CD8-positive, alpha-beta memory T cell (primary cell): ENCODE data around the gene GGT7. TPM values are rescaled to one million over a fixed set of nuclear protein-coding genes. Genes with fewer than 3 reads are reported as not detected.

Experiments used
- CTCF ChIA-PET: fragments of 350-600 bp; sonication (Branson Sonifier 250); formaldehyde crosslinking; loops from one replicate; lab custom pipeline; 2021; ENCODE audit warnings: antibody characterized with exemption; lab: Charles Lee
- POLR2A ChIA-PET: fragments of 350-600 bp; sonication (Branson Sonifier 250); formaldehyde crosslinking; loops from one replicate; lab custom pipeline; 2021; ENCODE audit warnings: antibody characterized with exemption; lab: Charles Lee
- DNase-seq, 5 donors: peaks; one replicate each; pipeline versions ENCODE4 v3.0.0 to v3.0.0-alpha.2; 2020 to 2022; ENCODE audit warnings: mixed read lengths in 1 of 5
- H3K27ac ChIP-seq: one replicate; pipeline ENCODE4 v1.7.0; 2013; ENCODE audit warnings: low read depth, mild to moderate bottlenecking, low read length, moderate library complexity
- H3K27me3 ChIP-seq: 2 replicates; pipeline ENCODE4 v1.7.0; 2013; ENCODE audit warnings: low read length, mild to moderate bottlenecking; ENCODE audit not compliant: insufficient read depth, poor library complexity, severe bottlenecking
- H3K36me3 ChIP-seq: 2 replicates; pipeline ENCODE4 v1.7.0; 2013; ENCODE audit warnings: mild to moderate bottlenecking, low read length, moderate library complexity; ENCODE audit not compliant: insufficient read depth
- H3K4me1 ChIP-seq: 2 replicates; pipeline ENCODE4 v1.7.0; 2013; ENCODE audit warnings: mild to moderate bottlenecking, low read length, moderate library complexity; ENCODE audit not compliant: insufficient read depth
- H3K4me3 ChIP-seq: 2 replicates; pipeline ENCODE4 v1.7.0; 2013; ENCODE audit warnings: mild to moderate bottlenecking, low read length
- H3K9me3 ChIP-seq: 2 replicates; pipeline ENCODE4 v1.7.0; 2013; ENCODE audit warnings: mild to moderate bottlenecking, low read length
- H3K27ac Mint-ChIP-seq, 8 donors: one replicate each; pipeline ENCODE4 v1.8.0; 2020 to 2021; ENCODE audit warnings: mixed read lengths in 8 of 8, mild to moderate bottlenecking in 6 of 8, inconsistent platforms in 3 of 8, moderate library complexity in 3 of 8
- H3K27me3 Mint-ChIP-seq, 2 donors: one replicate each; pipeline ENCODE4 v1.8.0; 2020 to 2021; ENCODE audit warnings: mixed read lengths in 2 of 2, mild to moderate bottlenecking in 1 of 2, moderate library complexity in 1 of 2
- H3K36me3 Mint-ChIP-seq, 3 donors: one replicate each; pipeline ENCODE4 v1.8.0; 2020 to 2021; ENCODE audit warnings: mixed read lengths in 3 of 3, inconsistent platforms in 1 of 3, mild to moderate bottlenecking in 1 of 3
- H3K4me1 Mint-ChIP-seq, 3 donors: one replicate each; pipeline ENCODE4 v1.8.0; 2020 to 2021; ENCODE audit warnings: mixed read lengths in 3 of 3, inconsistent platforms in 1 of 3, mild to moderate bottlenecking in 1 of 3
- H3K4me3 Mint-ChIP-seq, 7 donors: one replicate each; pipeline ENCODE4 v1.8.0; 2020 to 2021; ENCODE audit warnings: mixed read lengths in 7 of 7, mild to moderate bottlenecking in 6 of 7, moderate library complexity in 4 of 7, inconsistent platforms in 2 of 7
- H3K9me3 Mint-ChIP-seq, 5 donors: one replicate each; pipeline ENCODE4 v1.8.0; 2020 to 2022; ENCODE audit warnings: mixed read lengths in 5 of 5, mild to moderate bottlenecking in 3 of 5, moderate library complexity in 2 of 5, inconsistent platforms in 1 of 5
- polyA plus RNA-seq: library from polyadenylated mRNA; unstranded; fragments of 300-500 nt; fragmentation: Illumina TruSeq; gene quantifications from one replicate; pipeline ENCODE4 v1.2.3, GENCODE V29; 2021
- total RNA-seq, 2 experiments: library from RNA; stranded (reverse); gene quantifications; one replicate each; pipeline ENCODE4 v1.2.3, GENCODE V29; 2021

The GGT7 gene
- total and polyA plus RNA-seq, 3 experiments from 2014 or later: 1.7 to 10.0 (median 8.2) TPM

DNA sequence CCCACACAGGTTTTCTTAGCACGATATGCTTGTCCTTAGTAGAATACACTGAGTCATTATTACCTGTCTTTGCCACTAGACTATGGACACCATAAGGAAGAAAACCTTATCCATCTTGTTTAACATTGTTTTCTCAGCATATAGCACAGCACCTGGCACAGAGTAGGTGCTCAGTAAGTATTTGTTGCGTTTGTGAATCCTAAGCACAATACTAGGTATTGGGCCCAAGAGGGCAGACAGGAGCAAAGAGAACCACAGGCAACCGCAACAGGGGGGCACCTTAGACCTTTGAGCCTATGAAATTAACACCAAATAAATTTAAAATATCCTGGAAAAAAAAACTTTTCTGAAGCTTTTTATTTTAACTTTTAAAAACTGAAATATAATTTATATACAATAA lies 43.5 kb downstream of the GGT7 start:
- H3K4me1 Mint-ChIP-seq: peaks cover 13% of the 10 kb centered on the region in 3 donors
- CTCF ChIA-PET: no interaction called here
- POLR2A ChIA-PET: no interaction called here
- H3K9me3 ChIP-seq: no peaks in the 10 kb centered on the region
- peaks cover 6% of the 10 kb centered on the region for H3K4me1 ChIP-seq
- no peak for DNase-seq
- no peaks in the 10 kb centered on the region for H3K9me3 Mint-ChIP-seq
- H3K27ac Mint-ChIP-seq: peak overlapping the region in 1 of 8 donors; percentile 0
- H3K4me3 ChIP-seq: no peak overlapping the region
- H3K4me3 Mint-ChIP-seq: peak overlapping the region in 1 of 7 donors; percentile 51
- peaks cover 6 to 13% of the 10 kb centered on the region in 2 donors for H3K27me3 Mint-ChIP-seq
- H3K36me3 ChIP-seq: no peaks in the 10 kb centered on the region
- no peaks in the 10 kb centered on the region for H3K27me3 ChIP-seq
- no peak overlapping the region for H3K27ac ChIP-seq
- H3K36me3 Mint-ChIP-seq: peaks cover 0 to 7% (median 2%) of the 10 kb centered on the region in 3 donors

DNA sequence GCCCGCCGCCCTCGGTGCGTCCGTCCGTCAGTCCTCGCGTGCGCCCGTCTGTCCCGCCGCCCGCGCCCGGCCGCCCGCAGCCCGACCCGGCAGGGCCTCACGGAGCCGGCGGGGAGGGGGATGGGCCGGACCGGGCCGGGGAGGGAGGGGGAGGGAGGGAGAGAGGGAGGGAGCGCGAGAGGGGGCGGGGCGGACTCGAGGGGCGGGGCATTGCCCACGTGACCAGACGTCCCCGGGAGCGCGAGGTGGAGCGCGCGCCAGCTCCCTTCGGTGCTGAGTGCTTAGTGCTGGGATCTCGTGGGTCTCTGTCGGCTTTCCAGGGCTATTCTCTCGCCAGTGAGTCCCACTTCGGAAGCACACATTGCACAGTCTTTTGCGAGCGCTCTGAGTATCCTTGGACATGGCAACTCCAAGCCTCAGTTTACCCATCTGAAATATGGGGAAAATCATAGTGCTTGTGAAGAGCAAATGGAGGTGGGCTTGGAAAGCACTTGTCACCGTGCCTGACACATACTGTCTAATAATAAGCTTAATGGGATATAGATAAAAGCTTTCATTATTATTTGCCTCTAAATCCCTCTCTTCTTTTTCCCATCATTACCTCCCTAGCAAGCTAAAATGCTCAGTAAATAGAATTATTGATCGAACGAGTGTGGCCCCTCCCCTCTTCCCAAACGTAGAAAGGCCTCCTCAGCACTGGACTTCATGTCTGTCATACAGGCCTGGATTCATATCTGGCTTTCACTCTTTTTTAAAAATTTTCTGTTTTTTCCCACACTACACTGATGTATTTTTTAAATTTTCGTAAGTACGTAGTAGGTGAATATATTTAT lies 46.9 kb downstream of the GGT7 start, which contains the start of gene NCOA6:
NCOA6 (minus strand) TSS at position 122 of the 833 bp plus-strand sequence. CDS start 43,296 bp downstream, outside the sequence.
- Mint-ChIP-seq H3K4me1 (peaks cover 38 to 45% (median 44%) of the 10 kb centered on the region in 3 donors), H3K9me3 (no peaks in the 10 kb centered on the region), H3K36me3 (peaks cover 0 to 11% (median 9%) of the 10 kb centered on the region in 3 donors), H3K4me3 (peak within 1 kb of the TSS; percentile 92 to 100 (median 96)), H3K27ac (peak within 1 kb of the TSS; percentile 91 to 99 (median 96)), H3K27me3 (peaks cover 0 to 3% of the 10 kb centered on the region in 2 donors)
- ChIA-PET POLR2A (interaction anchor here (1.4 kb wide), 1 partner anchor 10 kb away, joined by 3 read pairs; no protein-coding TSS in a partner anchor), CTCF (interaction anchor here (1.3 to 1.4 kb wide), 2 partner anchors 9 to 17 kb away, joined by 3 to 4 read pairs; no protein-coding TSS in a partner anchor)
- Histone ChIP-seq H3K9me3 (no peaks in the 10 kb centered on the region), H3K4me1 (peaks cover 29% of the 10 kb centered on the region), H3K27ac (peak within 1 kb of the TSS; percentile 84), H3K27me3 (no peaks in the 10 kb centered on the region), H3K4me3 (peak within 1 kb of the TSS; percentile 76), H3K36me3 (no peaks in the 10 kb centered on the region)
- DNase-seq: peak; percentile 68 to 88 (median 80)

DNA sequence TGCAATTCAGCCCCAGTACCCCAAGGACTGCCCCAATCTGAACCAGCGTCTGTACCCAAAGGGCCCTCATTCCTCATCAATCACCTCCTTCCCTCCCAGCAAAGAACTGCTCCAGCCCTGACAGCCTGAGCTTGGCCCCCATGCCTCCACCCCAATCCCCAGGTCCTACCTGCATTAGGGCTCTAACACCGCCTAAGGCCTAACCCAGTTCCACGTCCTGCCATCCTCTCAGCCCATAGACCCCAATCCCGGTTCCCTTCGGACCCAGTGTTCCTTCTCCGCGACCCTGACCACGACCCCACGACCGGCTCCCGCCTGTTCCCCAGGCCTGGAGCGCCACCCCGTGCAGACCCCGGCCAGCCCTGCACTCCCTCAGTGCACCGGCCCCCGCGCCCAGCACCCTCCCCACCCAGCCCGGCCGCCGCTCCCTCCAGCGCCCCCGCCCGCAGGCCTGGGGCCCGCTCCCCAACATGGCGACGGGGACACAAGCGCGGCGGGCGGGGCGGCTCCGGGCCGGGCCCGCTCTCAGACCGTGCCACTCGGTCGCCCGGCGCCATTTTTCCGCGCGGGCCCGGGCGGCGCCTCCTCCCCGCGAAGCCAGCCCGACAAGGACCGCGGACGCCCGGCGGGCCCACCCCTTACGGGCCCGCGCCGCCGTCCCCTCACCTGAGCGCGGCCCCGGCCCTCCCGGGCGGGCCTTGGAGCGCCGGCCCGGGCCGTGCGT lies 47.7 kb downstream of the GGT7 start:
- Mint-ChIP-seq H3K27ac (peak overlapping the region; percentile 91 to 99 (median 96)), H3K36me3 (peaks cover 0 to 13% (median 9%) of the 10 kb centered on the region in 3 donors), H3K4me1 (peaks cover 38 to 48% (median 46%) of the 10 kb centered on the region in 3 donors)

DNA sequence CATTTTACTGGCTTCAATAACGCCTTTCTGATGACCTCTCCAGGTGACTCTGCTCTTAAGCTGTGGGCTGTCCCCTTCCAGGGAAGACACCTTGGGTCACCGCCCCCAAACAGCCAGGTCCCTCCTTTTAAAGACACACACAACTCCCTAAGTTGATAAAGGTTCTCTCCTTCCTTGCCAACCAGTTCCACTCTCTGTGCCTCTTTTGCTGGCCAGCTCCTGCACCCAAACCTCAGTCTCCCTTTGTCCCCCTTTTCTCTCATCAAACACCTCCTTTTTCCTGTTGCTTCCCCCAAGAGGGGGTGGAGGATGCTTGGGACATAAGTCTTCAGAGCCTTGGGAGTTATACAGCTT lies 48.2 kb downstream of the GGT7 start:
- H3K36me3 ChIP-seq: no peaks in the 10 kb centered on the region
- peak overlapping the region; percentile 84 for H3K27ac ChIP-seq
- Mint-ChIP-seq H3K4me1 (peaks cover 41 to 53% (median 51%) of the 10 kb centered on the region in 3 donors), H3K27me3 (peaks cover 0 to 1% of the 10 kb centered on the region in 2 donors), H3K9me3 (no peaks in the 10 kb centered on the region), H3K4me3 (peak overlapping the region; percentile 92 to 100 (median 96)), H3K36me3 (peaks cover 0 to 15% (median 9%) of the 10 kb centered on the region in 3 donors), H3K27ac (peak overlapping the region; percentile 91 to 99 (median 96))
- H3K4me3 ChIP-seq: peak overlapping the region; percentile 69
- ChIA-PET POLR2A (interaction anchor here (0.6 to 1.3 kb wide), 2 partner anchors 453 to 601 kb away, joined by 3 to 4 read pairs; partner anchors contain the start of gene MMP24OS), CTCF (interaction anchor here (0.6 to 1.3 kb wide), 3 partner anchors 10 to 55 kb away, joined by 3 to 4 read pairs (median 3); no protein-coding TSS in a partner anchor)
- peaks cover 29% of the 10 kb centered on the region for H3K4me1 ChIP-seq
- H3K27me3 ChIP-seq: no peaks in the 10 kb centered on the region
- no peaks in the 10 kb centered on the region for H3K9me3 ChIP-seq
- peak; percentile 61 to 79 (median 63) for DNase-seq

More for the DNA sequence above, 47.7 kb downstream of the GGT7 start:
- CTCF ChIA-PET: interaction anchor here (0.6 to 1.4 kb wide), 5 partner anchors 10 to 55 kb away, joined by 3 to 4 read pairs (median 3); no protein-coding TSS in a partner anchor
- peak; percentile 60 to 79 (median 64) for DNase-seq
- H3K4me3 ChIP-seq: peak overlapping the region; percentile 69
- H3K36me3 ChIP-seq: no peaks in the 10 kb centered on the region
- Mint-ChIP-seq H3K4me3 (peak overlapping the region; percentile 92 to 100 (median 96)), H3K9me3 (no peaks in the 10 kb centered on the region), H3K27me3 (peaks cover 0 to 3% of the 10 kb centered on the region in 2 donors)
- POLR2A ChIA-PET: interaction anchor here (1.3 to 1.4 kb wide), 2 partner anchors 11 to 453 kb away, joined by 3 to 4 read pairs; partner anchors contain the start of gene MMP24OS
- H3K27ac ChIP-seq: peak overlapping the region; percentile 84
- no peaks in the 10 kb centered on the region for H3K27me3 ChIP-seq
- H3K4me1 ChIP-seq: peaks cover 29% of the 10 kb centered on the region
- no peaks in the 10 kb centered on the region for H3K9me3 ChIP-seq

DNA sequence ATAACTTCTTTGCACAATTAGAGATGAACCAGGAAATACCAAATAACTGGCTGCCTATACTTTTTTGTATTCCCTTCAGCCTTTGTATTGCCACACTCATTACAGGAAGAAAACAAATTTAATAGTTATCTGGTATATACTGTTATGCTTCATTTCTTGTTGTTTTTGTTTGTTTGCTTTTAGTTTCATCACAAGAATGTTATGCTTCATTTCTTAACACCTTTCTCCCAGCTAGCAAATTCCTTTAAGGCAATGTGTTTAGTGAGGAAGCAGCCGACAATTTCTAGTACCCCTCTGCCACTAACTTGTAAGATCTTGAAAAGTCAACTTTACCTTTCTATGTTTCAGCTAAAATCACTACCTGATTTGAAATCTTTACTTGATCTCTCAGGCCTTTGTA lies 48.6 kb downstream of the GGT7 start:
- peaks cover 0 to 15% (median 9%) of the 10 kb centered on the region in 3 donors for H3K36me3 Mint-ChIP-seq
- H3K9me3 Mint-ChIP-seq: no peaks in the 10 kb centered on the region
- H3K4me1 Mint-ChIP-seq: peaks cover 43 to 57% (median 55%) of the 10 kb centered on the region in 3 donors
- Histone ChIP-seq H3K4me1 (peaks cover 31% of the 10 kb centered on the region), H3K9me3 (no peaks in the 10 kb centered on the region), H3K4me3 (peak overlapping the region; percentile 69), H3K27me3 (no peaks in the 10 kb centered on the region), H3K36me3 (no peaks in the 10 kb centered on the region), H3K27ac (peak overlapping the region; percentile 84)
- POLR2A ChIA-PET: interaction anchor here (0.6 to 1.3 kb wide), 2 partner anchors 454 to 602 kb away, joined by 3 to 4 read pairs; partner anchors contain the start of gene MMP24OS
- DNase-seq: no peak
- peak overlapping the region; percentile 92 to 100 (median 96) for H3K4me3 Mint-ChIP-seq
- CTCF ChIA-PET: interaction anchor here (1.1 to 1.3 kb wide), 2 partner anchors 24 to 54 kb away, joined by 3 to 4 read pairs; no protein-coding TSS in a partner anchor
- peak overlapping the region; percentile 91 to 99 (median 96) for H3K27ac Mint-ChIP-seq
- H3K27me3 Mint-ChIP-seq: peaks cover 0 to 1% of the 10 kb centered on the region in 2 donors

DNA sequence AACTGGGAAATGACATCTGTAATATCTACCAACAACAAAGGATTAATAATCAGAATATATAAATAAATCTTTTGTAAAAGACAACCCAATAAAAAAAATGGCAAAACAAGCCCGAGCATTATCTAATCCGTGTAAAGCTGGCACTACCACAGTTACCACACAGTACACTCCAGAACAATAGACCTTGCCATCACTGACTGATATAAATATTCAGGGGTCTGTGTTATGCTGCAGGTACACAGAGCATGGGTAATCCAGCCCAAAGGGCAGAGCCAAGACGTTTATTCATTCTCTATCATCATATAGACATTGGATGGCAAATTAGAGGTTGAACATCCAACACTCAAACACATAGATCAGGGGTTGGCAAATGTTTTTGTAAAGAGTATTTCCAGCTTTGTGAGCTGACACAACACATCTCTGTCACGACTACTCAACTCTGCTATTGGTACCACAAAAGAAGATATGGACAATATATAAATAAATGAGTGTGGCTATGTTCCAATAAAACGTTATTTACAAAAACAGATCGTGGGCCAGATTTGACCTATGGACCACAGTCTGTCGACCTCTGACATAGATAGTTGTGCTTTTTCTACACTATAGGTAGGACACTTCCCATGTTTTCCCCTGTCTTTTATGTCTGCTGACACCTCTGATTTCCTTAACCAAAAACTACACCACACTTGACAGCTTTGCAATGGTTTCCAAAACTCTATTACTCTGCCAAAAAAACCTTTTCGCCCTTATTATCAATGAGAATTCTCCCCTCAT lies 51.7 kb downstream of the GGT7 start:
- peaks cover 0 to 1% of the 10 kb centered on the region in 2 donors for H3K27me3 Mint-ChIP-seq
- H3K9me3 Mint-ChIP-seq: no peaks in the 10 kb centered on the region
- peaks cover 57 to 79% (median 76%) of the 10 kb centered on the region in 3 donors for H3K4me1 Mint-ChIP-seq
- Histone ChIP-seq H3K9me3 (no peaks in the 10 kb centered on the region), H3K27ac (no peak overlapping the region), H3K27me3 (no peaks in the 10 kb centered on the region), H3K4me1 (peaks cover 36% of the 10 kb centered on the region), H3K4me3 (no peak overlapping the region), H3K36me3 (no peaks in the 10 kb centered on the region)
- CTCF ChIA-PET: no interaction called here
- POLR2A ChIA-PET: no interaction called here
- peak overlapping the region in 1 of 8 donors; percentile 68 for H3K27ac Mint-ChIP-seq
- peaks cover 0 to 15% (median 7%) of the 10 kb centered on the region in 3 donors for H3K36me3 Mint-ChIP-seq
- peak overlapping the region in 2 of 7 donors; percentile 12 to 27 for H3K4me3 Mint-ChIP-seq
- no peak for DNase-seq

DNA sequence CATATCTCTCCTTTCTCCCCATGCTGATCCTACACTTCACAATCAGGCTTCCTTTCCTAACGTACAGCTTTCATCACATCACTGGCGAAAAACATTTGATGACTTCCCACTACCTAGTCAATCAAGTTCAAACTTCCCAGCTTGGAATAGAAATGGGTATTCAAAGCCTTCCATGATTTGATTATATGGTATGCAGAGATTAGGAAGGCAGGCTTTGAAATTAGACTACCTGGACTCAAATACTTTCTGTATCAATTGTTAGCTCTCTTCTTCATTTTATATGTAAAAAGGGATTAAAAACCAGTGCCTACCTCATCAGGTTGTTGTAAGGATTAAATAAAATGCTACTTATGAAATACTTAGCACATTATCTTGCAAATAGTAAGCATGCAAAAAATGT lies 54.9 kb downstream of the GGT7 start:
- Mint-ChIP-seq H3K27me3 (peaks cover 0 to 1% of the 10 kb centered on the region in 2 donors), H3K4me3 (no peak overlapping the region), H3K36me3 (peaks cover 0 to 8% (median 7%) of the 10 kb centered on the region in 3 donors), H3K27ac (peak overlapping the region in 1 of 8 donors; percentile 29), H3K4me1 (peaks cover 49 to 67% (median 64%) of the 10 kb centered on the region in 3 donors), H3K9me3 (no peaks in the 10 kb centered on the region)
- H3K27ac ChIP-seq: no peak overlapping the region
- no peaks in the 10 kb centered on the region for H3K36me3 ChIP-seq
- CTCF ChIA-PET: no interaction called here
- no peak overlapping the region for H3K4me3 ChIP-seq
- POLR2A ChIA-PET: no interaction called here
- peaks cover 18% of the 10 kb centered on the region for H3K4me1 ChIP-seq
- no peaks in the 10 kb centered on the region for H3K27me3 ChIP-seq
- no peaks in the 10 kb centered on the region for H3K9me3 ChIP-seq
- no peak for DNase-seq
